Spleen (tissue), 11 donors: ENCODE data around the gene ABHD17B. TPM values are rescaled to one million over a fixed set of nuclear protein-coding genes. Genes with fewer than 3 reads are reported as not detected.

Source experiments
- DNase-seq: peaks from one replicate; pipeline ENCODE4 v3.0.0-alpha.2; 2020
- H3K27ac ChIP-seq, 8 donors: fragments of 200-600 bp; sonication (generic) in 7 of 8; 1 replicate in 4 of 8; 2 replicates in 4 of 8; pipeline versions ENCODE4 v1.5.0 to v1.8.0; 2016 to 2021; ENCODE audit warnings: inconsistent platforms in 4 of 8, mild to moderate bottlenecking in 4 of 8, moderate library complexity in 1 of 8
- H3K27me3 ChIP-seq, 7 donors: fragments of 200-600 bp; sonication (generic) in 6 of 7; replicated peaks in 1 of 7; 1 replicate in 4 of 7; 2 replicates in 3 of 7; pipeline versions ENCODE4 v1.5.0 to v1.8.0; 2016 to 2021; ENCODE audit warnings: inconsistent platforms in 3 of 7, mild to moderate bottlenecking in 1 of 7
- H3K36me3 ChIP-seq, 6 donors: fragments of 200-600 bp; sonication (generic) in 5 of 6; 1 replicate in 4 of 6; 2 replicates in 2 of 6; pipeline versions ENCODE4 v1.5.0 to v1.8.0; 2016 to 2021; ENCODE audit warnings: inconsistent platforms in 2 of 6
- H3K4me1 ChIP-seq, 6 donors: fragments of 200-600 bp; sonication (generic) in 5 of 6; 1 replicate in 3 of 6; 2 replicates in 3 of 6; pipeline versions ENCODE4 v1.5.0 to v1.8.0; 2016 to 2021; ENCODE audit warnings: inconsistent platforms in 3 of 6
- H3K4me3 ChIP-seq, 8 donors: fragments of 200-600 bp; sonication (generic) in 7 of 8; 1 replicate in 4 of 8; 2 replicates in 4 of 8; pipeline versions ENCODE4 v1.5.0 to v1.8.0; 2016 to 2021; ENCODE audit warnings: inconsistent platforms in 4 of 8, mild to moderate bottlenecking in 4 of 8, moderate library complexity in 2 of 8
- H3K9me3 ChIP-seq, 8 donors: fragments of 200-600 bp; sonication (generic) in 7 of 8; 1 replicate in 4 of 8; 2 replicates in 4 of 8; pipeline versions ENCODE4 v1.5.0 to v1.8.0; 2016 to 2021; ENCODE audit warnings: inconsistent platforms in 4 of 8
- POLR2A ChIP-seq, 3 donors: fragments of 450-650 bp; IDR thresholded peaks; one replicate each; pipeline ENCODE4 v1.5.1; 2017; ENCODE audit warnings: antibody characterized with exemption in 3 of 3, mild to moderate bottlenecking in 1 of 3
- POLR2AphosphoS5 ChIP-seq, 3 donors: sonication (generic); formaldehyde crosslinking; IDR thresholded peaks; one replicate each; pipeline ENCODE4 v1.5.1; 2017; ENCODE audit warnings: antibody characterized with exemption in 3 of 3
- WGBS, 5 donors: extraction: QIAGEN DNeasy Blood & Tissue Kit in 3 of 5; methylation state at CpG; one replicate each; pipeline versions ENCODE4 v1.1.5 to v1.1.7; 2013 to 2018; 5-methylcytosine and 5-hydroxymethylcytosine counted together
- intact Hi-C: fragments of 100-400 bp; cut with DNase I; formaldehyde crosslinking; loops from one replicate; pipeline ENCODE4 v1.15.0; 2023; ENCODE audit warnings: low total_unique reads
- polyA plus RNA-seq, 3 donors: library from polyadenylated mRNA; stranded (reverse); fragments of 200-250 nt; gene quantifications; one replicate each; pipeline ENCODE4 v1.2.1, GENCODE V29; 2013
- total RNA-seq, 7 donors: library from RNA; depleted of rRNA in 3 of 7; stranded (reverse); fragments of >200 nt in 3 of 7; fragmentation: NEBNext Ultra II Directional in 4 of 7; extraction: Animal tissue kit (Norgen Biotek cat#: 25700) in 4 of 7; gene quantifications; one replicate each; pipeline versions ENCODE4 v1.1.0 to v1.2.1, GENCODE V29; 2016 to 2021
- TF ChIP-seq, protein P1 (sequence below), 11 experiments: fragments of 200-600 bp in 7 of 11; fragments of 450-650 bp in 4 of 11; sonication (generic) in 4 of 11; IDR thresholded peaks in 8 of 11; conservative IDR thresholded peaks in 3 of 11; 1 replicate in 7 of 11; 2 replicates in 4 of 11; pipeline versions ENCODE4 v1.4.0 to v1.8.0; 2016 to 2021; ENCODE audit warnings: antibody characterized with exemption in 11 of 11, inconsistent platforms in 4 of 11, mild to moderate bottlenecking in 1 of 11
- donor health status: healthy with polysubstance abuse.
- donor health status: DM: no; HTN: no; CAD: no; lungs with moderate emphysema.
- donor health status: DM: no; HTN: no; CAD: no.
- donor health status: Bipolar disorder and iron deficiency.
- donor health status: healthy.
- donor health status: DM: no; HTN: no; CAD: no.
- donor health status: DM: yes; HTN: yes; CAD: no.

The ABHD17B gene
- total and polyA plus RNA-seq, 10 donors, result 3.6 to 26.6 (median 15.6) TPM

GRCh38 chr9:71830929-71831328, 80.1 kb downstream of the ABHD17B start:
- 38 to 73% (median 61%) methylated on average over 1 of the region's 1 CpG for WGBS, 5 donors
- Histone ChIP-seq H3K27me3 (no peaks in the 10 kb centered on the region), H3K4me1 (no peaks in the 10 kb centered on the region), H3K4me3 (no peak overlapping the region), H3K36me3 (no peaks in the 10 kb centered on the region), H3K27ac (no peak overlapping the region), H3K9me3 (peaks cover 0 to 19% (median 8%) of the 10 kb centered on the region in 8 donors)
- TF ChIP-seq, protein P1, sequence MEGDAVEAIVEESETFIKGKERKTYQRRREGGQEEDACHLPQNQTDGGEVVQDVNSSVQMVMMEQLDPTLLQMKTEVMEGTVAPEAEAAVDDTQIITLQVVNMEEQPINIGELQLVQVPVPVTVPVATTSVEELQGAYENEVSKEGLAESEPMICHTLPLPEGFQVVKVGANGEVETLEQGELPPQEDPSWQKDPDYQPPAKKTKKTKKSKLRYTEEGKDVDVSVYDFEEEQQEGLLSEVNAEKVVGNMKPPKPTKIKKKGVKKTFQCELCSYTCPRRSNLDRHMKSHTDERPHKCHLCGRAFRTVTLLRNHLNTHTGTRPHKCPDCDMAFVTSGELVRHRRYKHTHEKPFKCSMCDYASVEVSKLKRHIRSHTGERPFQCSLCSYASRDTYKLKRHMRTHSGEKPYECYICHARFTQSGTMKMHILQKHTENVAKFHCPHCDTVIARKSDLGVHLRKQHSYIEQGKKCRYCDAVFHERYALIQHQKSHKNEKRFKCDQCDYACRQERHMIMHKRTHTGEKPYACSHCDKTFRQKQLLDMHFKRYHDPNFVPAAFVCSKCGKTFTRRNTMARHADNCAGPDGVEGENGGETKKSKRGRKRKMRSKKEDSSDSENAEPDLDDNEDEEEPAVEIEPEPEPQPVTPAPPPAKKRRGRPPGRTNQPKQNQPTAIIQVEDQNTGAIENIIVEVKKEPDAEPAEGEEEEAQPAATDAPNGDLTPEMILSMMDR (IDR thresholded peaks at IDR 0.05 in 8 of 11, conservative IDR thresholded peaks at IDR 0.05 in 3 of 11), result no peak
- no peak for TF ChIP-seq POLR2A (IDR thresholded peaks at IDR 0.05)
- no peak for TF ChIP-seq POLR2AphosphoS5 (IDR thresholded peaks at IDR 0.05)
- intact Hi-C loops, result no loop called here
- DNase-seq, result no peak

- H3K27ac ChIP-seq, result no peak overlapping the region
- H3K27me3 ChIP-seq, result no peaks in the 10 kb centered on the region
- H3K4me1 ChIP-seq, result no peaks in the 10 kb centered on the region
- no peaks in the 10 kb centered on the region for H3K36me3 ChIP-seq
- no peak for DNase-seq
- H3K4me3 ChIP-seq, result no peak overlapping the region
- H3K9me3 ChIP-seq, result peaks cover 0 to 17% (median 8%) of the 10 kb centered on the region in 8 donors
- TF ChIP-seq POLR2A (IDR thresholded peaks at IDR 0.05) (no peak), POLR2AphosphoS5 (IDR thresholded peaks at IDR 0.05) (no peak)
- TF ChIP-seq, protein P1 (IDR thresholded peaks at IDR 0.05 in 8 of 11, conservative IDR thresholded peaks at IDR 0.05 in 3 of 11), result no peak
- intact Hi-C loops, result no loop called here
- WGBS, 5 donors, result 62 to 100% (median 66%) methylated on average over 2 to 3 of the region's 3 CpGs
Measured at GRCh38 chr9:71830153-71830552, 80.8 kb downstream of the ABHD17B start.

GRCh38 chr9:71826279-71826678, 84.7 kb downstream of the ABHD17B start:
- no peak for DNase-seq
- H3K27ac ChIP-seq, result no peak overlapping the region
- TF ChIP-seq POLR2A (IDR thresholded peaks at IDR 0.05) (no peak), POLR2AphosphoS5 (IDR thresholded peaks at IDR 0.05) (no peak)
- TF ChIP-seq, protein P1 (IDR thresholded peaks at IDR 0.05 in 8 of 11, conservative IDR thresholded peaks at IDR 0.05 in 3 of 11), result no peak
- intact Hi-C loops, result no loop called here
- no peaks in the 10 kb centered on the region for H3K9me3 ChIP-seq
- H3K4me1 ChIP-seq, result no peaks in the 10 kb centered on the region
- 45 to 50% (median 48%) methylated on average over 2 of the region's 2 CpGs for WGBS, 5 donors
- no peak overlapping the region for H3K4me3 ChIP-seq
- H3K27me3 ChIP-seq, result no peaks in the 10 kb centered on the region
- no peaks in the 10 kb centered on the region for H3K36me3 ChIP-seq

DNA sequence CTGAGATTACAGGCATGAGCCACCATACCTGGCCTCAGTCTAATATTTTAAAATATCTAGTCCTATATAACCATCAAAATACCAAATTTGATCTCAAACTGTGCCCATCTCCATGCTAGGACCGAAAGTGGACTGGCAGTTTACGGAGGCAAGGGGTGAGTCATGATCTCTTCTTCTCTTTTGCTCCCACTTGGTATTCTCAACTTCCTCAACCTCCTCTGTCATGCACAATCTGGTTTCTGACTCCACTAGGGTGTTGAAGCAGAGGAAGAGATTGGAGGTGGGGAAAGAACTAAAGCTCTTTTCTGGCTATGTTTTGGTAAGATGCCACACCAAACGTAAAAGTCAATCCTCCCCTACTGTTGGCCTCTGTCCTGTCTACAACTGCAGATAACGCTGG, 86.7 kb downstream of the ABHD17B start:
- H3K4me1 ChIP-seq, result peaks cover 0 to under 1% (median 0%) of the 10 kb centered on the region in 6 donors
- no peak for DNase-seq
- no peak for TF ChIP-seq POLR2A (IDR thresholded peaks at IDR 0.05)
- TF ChIP-seq, protein P1 (IDR thresholded peaks at IDR 0.05 in 8 of 11, conservative IDR thresholded peaks at IDR 0.05 in 3 of 11), result no peak
- no peak for TF ChIP-seq POLR2AphosphoS5 (IDR thresholded peaks at IDR 0.05)
- H3K36me3 ChIP-seq, result no peaks in the 10 kb centered on the region
- H3K9me3 ChIP-seq, result no peaks in the 10 kb centered on the region
- no peaks in the 10 kb centered on the region for H3K27me3 ChIP-seq
- no peak overlapping the region for H3K4me3 ChIP-seq
- no peak overlapping the region for H3K27ac ChIP-seq
- 70 to 89% (median 81%) methylated on average over 4 of the region's 4 CpGs for WGBS, 5 donors
- intact Hi-C loops, result no loop called here
